ENCODE data around the gene FRMD3. TPM values are rescaled to one million over a fixed set of nuclear protein-coding genes. Genes with fewer than 3 reads are reported as not detected.
A peak's percentile ranks its signal among the peaks of the same experiment; 100 is the strongest.

The FRMD3 gene
- total RNA-seq, 4 donors from 2014 or later, result 9.9 to 42.4 (median 40.2) TPM

- H3K4me3 ChIP-seq, result peak overlapping the region; percentile 15 to 72 (median 48)
- H3K27me3 ChIP-seq, result no peaks in the 10 kb centered on the region
- H3K27ac ChIP-seq, result peak overlapping the region in 2 of 4 donors; percentile 24 to 39
- TF ChIP-seq POLR2A (IDR thresholded peaks at IDR 0.05) (no peak), CTCF (IDR thresholded peaks at IDR 0.05) (peak in 2 of 6 experiments; percentile 5 to 54)
- no peaks in the 10 kb centered on the region for H3K36me3 ChIP-seq
- H3K4me1 ChIP-seq, result no peaks in the 10 kb centered on the region
- DNase-seq, result peak in 2 of 3 donors; percentile 62 to 79
- no peaks in the 10 kb centered on the region for H3K9me3 ChIP-seq
These were observed 318.9 kb downstream of the FRMD3 start for GRCh38 chr9:83219154-83219923.

GRCh38 chr9:83218411-83219090, 319.6 kb downstream of the FRMD3 start:
- no peaks in the 10 kb centered on the region for H3K36me3 ChIP-seq
- H3K9me3 ChIP-seq, result no peaks in the 10 kb centered on the region
- H3K4me1 ChIP-seq, result no peaks in the 10 kb centered on the region
- TF ChIP-seq POLR2A (IDR thresholded peaks at IDR 0.05), result no peak
- no peak for TF ChIP-seq CTCF (IDR thresholded peaks at IDR 0.05)
- no peaks in the 10 kb centered on the region for H3K27me3 ChIP-seq
- H3K27ac ChIP-seq, result no peak overlapping the region
- DNase-seq, result no peak
- H3K4me3 ChIP-seq, result peak overlapping the region in 1 of 4 donors; percentile 60

GRCh38 chr9:83209188-83209731, 328.9 kb downstream of the FRMD3 start:
- DNase-seq, result no peak
- Histone ChIP-seq H3K27ac (no peak overlapping the region), H3K9me3 (no peaks in the 10 kb centered on the region), H3K4me1 (no peaks in the 10 kb centered on the region), H3K36me3 (no peaks in the 10 kb centered on the region), H3K4me3 (no peak overlapping the region), H3K27me3 (no peaks in the 10 kb centered on the region)
- no peak for TF ChIP-seq CTCF (IDR thresholded peaks at IDR 0.05)

- TF ChIP-seq POLR2A (IDR thresholded peaks at IDR 0.05) (no peak), CTCF (IDR thresholded peaks at IDR 0.05) (no peak)
- no peaks in the 10 kb centered on the region for H3K4me1 ChIP-seq
These were observed 329.9 kb downstream of the FRMD3 start for GRCh38 chr9:83208065-83208850.

GRCh38 chr9:83204047-83204446, 334.2 kb downstream of the FRMD3 start:
- no peaks in the 10 kb centered on the region for H3K4me1 ChIP-seq
- TF ChIP-seq CTCF (IDR thresholded peaks at IDR 0.05) (peak in 2 of 6 experiments; percentile 10 to 17), POLR2A (IDR thresholded peaks at IDR 0.05) (no peak)
- no peak overlapping the region for H3K4me3 ChIP-seq
- no peaks in the 10 kb centered on the region for H3K36me3 ChIP-seq
- no peak overlapping the region for H3K27ac ChIP-seq
- no peak for DNase-seq
- no peaks in the 10 kb centered on the region for H3K27me3 ChIP-seq
- no peaks in the 10 kb centered on the region for H3K9me3 ChIP-seq

More at GRCh38 chr9:83208065-83208850, 329.9 kb downstream of the FRMD3 start:
- Histone ChIP-seq H3K27ac (no peak overlapping the region), H3K4me3 (no peak overlapping the region), H3K27me3 (no peaks in the 10 kb centered on the region), H3K36me3 (no peaks in the 10 kb centered on the region), H3K9me3 (no peaks in the 10 kb centered on the region)
- peak in 1 of 3 donors; percentile 56 for DNase-seq
